ENCODE results near the gene PNPLA7.
"Not testable (repeated sequence)": the region's sequence is repeated elsewhere in the genome, so short reads cannot be mapped to it uniquely, and the experiment has no call there.

The PNPLA7 gene

GRCh38 chr9:137459152-137459600, 91.0 kb downstream of the PNPLA7 start, which contains the start of gene NSMF:
TSS of gene NSMF (minus strand) at chr9:137459334. CDS start at chr9:137459102, 232 bp downstream.
- peak; percentile 92 for DNase-seq

GRCh38 chr9:137458194-137459151, 91.7 kb downstream of the PNPLA7 start:
- no peak for DNase-seq

- no peak for DNase-seq
Measured at GRCh38 chr9:137457406-137458193, 92.6 kb downstream of the PNPLA7 start.

GRCh38 chr9:137456864-137457405, 93.3 kb downstream of the PNPLA7 start:
- no peak for DNase-seq

- peak; percentile 34 for DNase-seq
Measured at GRCh38 chr9:137456061-137456863, 93.9 kb downstream of the PNPLA7 start.

- DNase-seq, result no peak
Measured at GRCh38 chr9:137455359-137455991, 94.7 kb downstream of the PNPLA7 start.

GRCh38 chr9:137454597-137455358, 95.4 kb downstream of the PNPLA7 start:
- peak; percentile 10 for DNase-seq

GRCh38 chr9:137454145-137454596, 96.0 kb downstream of the PNPLA7 start:
- DNase-seq, result peak; percentile 23

GRCh38 chr9:137453643-137454081, 96.5 kb downstream of the PNPLA7 start:
- peak; percentile 79 for DNase-seq

GRCh38 chr9:137452761-137453642, 97.2 kb downstream of the PNPLA7 start:
- no peak for DNase-seq

- no peak for DNase-seq
Measured at GRCh38 chr9:137452006-137452760, 98.0 kb downstream of the PNPLA7 start.

- not testable (repeated sequence) for DNase-seq
Measured at GRCh38 chr9:137451264-137452005, 98.8 kb downstream of the PNPLA7 start.

- not testable (repeated sequence) for DNase-seq
Measured at GRCh38 chr9:137450539-137451222, 99.5 kb downstream of the PNPLA7 start.

- DNase-seq, result no peak
Measured at GRCh38 chr9:137449931-137450538, 100.2 kb downstream of the PNPLA7 start.

GRCh38 chr9:137449081-137449844, 100.9 kb downstream of the PNPLA7 start:
- DNase-seq, result no peak

- DNase-seq, result no peak
Measured at GRCh38 chr9:137448602-137448962, 101.6 kb downstream of the PNPLA7 start.
